Esophagus (tissue), 2 donors: Measurements from ENCODE around the gene PLAAT2. TPM values are rescaled to one million over a fixed set of nuclear protein-coding genes. Genes with fewer than 3 reads are reported as not detected.

Experiments used
- H3K27ac ChIP-seq, 2 donors: one replicate each; pipeline ENCODE4 v1.5.1; 2013; ENCODE audit warnings: low read depth in 2 of 2, mild to moderate bottlenecking in 2 of 2, inconsistent platforms in 1 of 2, low read length in 1 of 2, moderate library complexity in 1 of 2
- H3K27me3 ChIP-seq, 2 donors: one replicate each; pipeline ENCODE4 v1.6.1; 2013; ENCODE audit warnings: low read length in 2 of 2, control low read depth in 1 of 2, mild to moderate bottlenecking in 1 of 2; ENCODE audit not compliant: insufficient read depth in 2 of 2, control insufficient read depth in 1 of 2
- H3K36me3 ChIP-seq, 2 donors: one replicate each; pipeline ENCODE4 v1.6.1; 2013; ENCODE audit warnings: low read length in 1 of 2; ENCODE audit not compliant: control insufficient read depth in 2 of 2, insufficient read depth in 2 of 2
- H3K4me1 ChIP-seq, 2 donors: one replicate each; pipeline ENCODE4 v1.6.1; 2013; ENCODE audit warnings: low read length in 1 of 2; ENCODE audit not compliant: control insufficient read depth in 2 of 2, insufficient read depth in 2 of 2
- H3K4me3 ChIP-seq, 2 donors: one replicate each; pipeline ENCODE4 v1.5.1; 2013; ENCODE audit warnings: low read length in 2 of 2, mild to moderate bottlenecking in 2 of 2, low read depth in 1 of 2, moderate library complexity in 1 of 2
- H3K9me3 ChIP-seq, 2 donors: one replicate each; pipeline ENCODE4 v1.6.1; 2013; ENCODE audit warnings: mild to moderate bottlenecking in 2 of 2, low read depth in 1 of 2, low read length in 1 of 2, moderate library complexity in 1 of 2; ENCODE audit not compliant: control insufficient read depth in 2 of 2, insufficient read depth in 1 of 2
- WGBS, 2 donors: extraction: QIAGEN DNeasy Blood & Tissue Kit; methylation state at CpG; one replicate each; pipeline ENCODE4 v1.1.7; 2013; 5-methylcytosine and 5-hydroxymethylcytosine counted together
- polyA plus RNA-seq, 2 donors: library from polyadenylated mRNA; stranded (reverse); fragments of 200-250 nt; gene quantifications; one replicate each; pipeline ENCODE4 v1.2.3, GENCODE V29; 2013
- donor health status: healthy with polysubstance abuse.
- donor health status: Bipolar disorder and iron deficiency.

Gene PLAAT2
- polyA plus RNA-seq, 2 donors, result 0.22 to 1.3 TPM

GRCh38 chr11:63564056-63564774, 1.0 kb upstream of the PLAAT2 start:
- H3K27me3 ChIP-seq, result no peaks in the 10 kb centered on the region
- no peaks in the 10 kb centered on the region for H3K9me3 ChIP-seq
- no peak overlapping the region for H3K4me3 ChIP-seq
- no peaks in the 10 kb centered on the region for H3K36me3 ChIP-seq
- 73 to 78% methylated on average over 7 of the region's 7 CpGs for WGBS, 2 donors
- peak overlapping the region; percentile 84 to 90 for H3K27ac ChIP-seq
- peaks cover 0 to 20% of the 10 kb centered on the region in 2 donors for H3K4me1 ChIP-seq

GRCh38 chr11:63560506-63561180, 2.5 kb downstream of the PLAAT2 start:
- Histone ChIP-seq H3K4me3 (no peak overlapping the region), H3K27me3 (no peaks in the 10 kb centered on the region), H3K36me3 (no peaks in the 10 kb centered on the region), H3K27ac (peak overlapping the region; percentile 19 to 22), H3K9me3 (no peaks in the 10 kb centered on the region), H3K4me1 (peaks cover 2 to 16% of the 10 kb centered on the region in 2 donors)
- WGBS, 2 donors, result 45 to 58% methylated on average over 7 of the region's 7 CpGs

GRCh38 chr11:63558459-63559157, 4.6 kb downstream of the PLAAT2 start:
- Histone ChIP-seq H3K9me3 (no peaks in the 10 kb centered on the region), H3K4me1 (peaks cover 2 to 11% of the 10 kb centered on the region in 2 donors), H3K4me3 (no peak overlapping the region), H3K36me3 (no peaks in the 10 kb centered on the region), H3K27me3 (no peaks in the 10 kb centered on the region), H3K27ac (no peak overlapping the region)
- WGBS, 2 donors, result 90 to 93% methylated on average over 7 of the region's 7 CpGs

GRCh38 chr11:63557570-63557969, 5.6 kb downstream of the PLAAT2 start:
- Histone ChIP-seq H3K27me3 (no peaks in the 10 kb centered on the region), H3K4me1 (peaks cover 2 to 11% of the 10 kb centered on the region in 2 donors), H3K36me3 (no peaks in the 10 kb centered on the region), H3K9me3 (no peaks in the 10 kb centered on the region), H3K27ac (no peak overlapping the region), H3K4me3 (no peak overlapping the region)
- WGBS, 2 donors, result 79 to 81% methylated on average over 7 of the region's 7 CpGs

- WGBS, 2 donors, result 69 to 82% methylated on average over 7 of the region's 7 CpGs
- Histone ChIP-seq H3K36me3 (no peaks in the 10 kb centered on the region), H3K4me3 (no peak overlapping the region), H3K4me1 (peaks cover 2 to 11% of the 10 kb centered on the region in 2 donors), H3K9me3 (no peaks in the 10 kb centered on the region), H3K27ac (no peak overlapping the region), H3K27me3 (no peaks in the 10 kb centered on the region)
Measured at GRCh38 chr11:63556404-63557013, 6.7 kb downstream of the PLAAT2 start.

GRCh38 chr11:63554877-63555223, 8.3 kb downstream of the PLAAT2 start:
- Histone ChIP-seq H3K9me3 (no peaks in the 10 kb centered on the region), H3K27me3 (no peaks in the 10 kb centered on the region), H3K4me3 (no peak overlapping the region), H3K4me1 (peaks cover 2 to 3% of the 10 kb centered on the region in 2 donors), H3K36me3 (no peaks in the 10 kb centered on the region), H3K27ac (no peak overlapping the region)
- 76 to 80% methylated on average over 4 of the region's 4 CpGs for WGBS, 2 donors

GRCh38 chr11:63553759-63554158, 9.4 kb downstream of the PLAAT2 start:
- Histone ChIP-seq H3K9me3 (no peaks in the 10 kb centered on the region), H3K4me3 (no peak overlapping the region), H3K4me1 (peaks cover 2 to 3% of the 10 kb centered on the region in 2 donors), H3K36me3 (no peaks in the 10 kb centered on the region), H3K27me3 (no peaks in the 10 kb centered on the region), H3K27ac (no peak overlapping the region)
- WGBS, 2 donors, result 67 to 75% methylated on average over 8 of the region's 8 CpGs

GRCh38 chr11:63552921-63553320, 10.3 kb downstream of the PLAAT2 start:
- H3K27ac ChIP-seq, result peak overlapping the region in 1 of 2 donors; percentile 56
- H3K27me3 ChIP-seq, result no peaks in the 10 kb centered on the region
- H3K4me1 ChIP-seq, result no peaks in the 10 kb centered on the region
- no peaks in the 10 kb centered on the region for H3K36me3 ChIP-seq
- 73 to 82% methylated on average over 7 of the region's 7 CpGs for WGBS, 2 donors
- H3K9me3 ChIP-seq, result no peaks in the 10 kb centered on the region
- no peak overlapping the region for H3K4me3 ChIP-seq

GRCh38 chr11:63551889-63552266, 11.3 kb downstream of the PLAAT2 start:
- Histone ChIP-seq H3K36me3 (peaks cover 0 to 2% of the 10 kb centered on the region in 2 donors), H3K9me3 (no peaks in the 10 kb centered on the region), H3K4me3 (no peak overlapping the region), H3K4me1 (no peaks in the 10 kb centered on the region), H3K27me3 (no peaks in the 10 kb centered on the region), H3K27ac (no peak overlapping the region)
- WGBS, 2 donors, result 84 to 87% methylated on average over 6 of the region's 6 CpGs
